Glutamatergic neuron (in vitro differentiated cells): ENCODE measurements around the gene MYPN. TPM values are rescaled to one million over a fixed set of nuclear protein-coding genes. Genes with fewer than 3 reads are reported as not detected.
"Not testable (repeated sequence)": the region's sequence is repeated elsewhere in the genome, so short reads cannot be mapped to it uniquely, and the experiment has no call there.

Experiments
- DNase-seq: peaks from one replicate; pipeline ENCODE4 v3.0.0; 2022
- H3K27ac Mint-ChIP-seq: one replicate; pipeline ENCODE4 v1.8.0; 2020; ENCODE audit warnings: mild to moderate bottlenecking, mixed read lengths, inconsistent platforms; ENCODE audit not compliant: unreplicated experiment
- H3K27me3 Mint-ChIP-seq: one replicate; pipeline ENCODE4 v1.8.0; 2020; ENCODE audit warnings: mild to moderate bottlenecking, moderate library complexity, mixed read lengths, inconsistent platforms; ENCODE audit not compliant: unreplicated experiment
- H3K36me3 Mint-ChIP-seq: one replicate; pipeline ENCODE4 v1.8.0; 2020; ENCODE audit warnings: mild to moderate bottlenecking, mixed read lengths, inconsistent platforms; ENCODE audit not compliant: unreplicated experiment
- H3K4me1 Mint-ChIP-seq: one replicate; pipeline ENCODE4 v1.8.0; 2020; ENCODE audit warnings: mild to moderate bottlenecking, low read depth, mixed read lengths, inconsistent platforms; ENCODE audit not compliant: unreplicated experiment
- H3K4me3 Mint-ChIP-seq: one replicate; pipeline ENCODE4 v1.8.0; 2020; ENCODE audit warnings: mild to moderate bottlenecking, mixed read lengths, inconsistent platforms; ENCODE audit not compliant: unreplicated experiment
- H3K9me3 Mint-ChIP-seq: one replicate; pipeline ENCODE4 v1.8.0; 2020; ENCODE audit warnings: mild to moderate bottlenecking, moderate library complexity, mixed read lengths, inconsistent platforms; ENCODE audit not compliant: unreplicated experiment
- CTCF ChIP-seq: fragments of 200-600 bp; sonication (generic); IDR thresholded peaks from one replicate; pipeline ENCODE4 v1.5.0; 2021; ENCODE audit not compliant: partially characterized antibody, unreplicated experiment
- total RNA-seq: library from RNA; stranded (reverse); fragmentation: NEBNext Ultra II Directional; extraction: Animal tissue kit (Norgen Biotek cat#: 25700); gene quantifications from one replicate; pipeline ENCODE4 v1.2.1, GENCODE V29; 2021; ENCODE audit not compliant: unreplicated experiment

The MYPN gene
- total RNA-seq, 1 donor from 2014 or later = not detected

DNA sequence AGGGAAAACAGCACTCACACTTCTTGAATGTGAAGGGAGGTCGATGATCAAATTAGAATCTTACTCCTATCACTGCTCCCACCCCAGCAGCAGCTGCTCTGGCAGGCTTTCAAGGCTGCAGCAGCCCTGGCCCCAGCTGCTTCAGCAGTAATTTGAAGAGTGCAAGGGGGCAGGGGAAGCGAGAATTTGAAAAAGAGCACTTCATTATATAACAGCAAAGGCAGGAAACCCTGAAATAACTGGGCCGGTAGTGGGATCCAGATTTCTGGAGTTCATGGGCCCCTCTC, 44.9 kb downstream of the MYPN start:
- Mint-ChIP-seq H3K9me3 (peaks cover 3% of the 10 kb centered on the region), H3K27me3 (peaks cover 4% of the 10 kb centered on the region), H3K4me3 (peak overlapping the region; percentile 39), H3K36me3 (no peaks in the 10 kb centered on the region), H3K27ac (peak overlapping the region; percentile 22), H3K4me1 (peaks cover 11% of the 10 kb centered on the region)
- no peak for TF ChIP-seq CTCF
- peak; percentile 64 for DNase-seq

DNA sequence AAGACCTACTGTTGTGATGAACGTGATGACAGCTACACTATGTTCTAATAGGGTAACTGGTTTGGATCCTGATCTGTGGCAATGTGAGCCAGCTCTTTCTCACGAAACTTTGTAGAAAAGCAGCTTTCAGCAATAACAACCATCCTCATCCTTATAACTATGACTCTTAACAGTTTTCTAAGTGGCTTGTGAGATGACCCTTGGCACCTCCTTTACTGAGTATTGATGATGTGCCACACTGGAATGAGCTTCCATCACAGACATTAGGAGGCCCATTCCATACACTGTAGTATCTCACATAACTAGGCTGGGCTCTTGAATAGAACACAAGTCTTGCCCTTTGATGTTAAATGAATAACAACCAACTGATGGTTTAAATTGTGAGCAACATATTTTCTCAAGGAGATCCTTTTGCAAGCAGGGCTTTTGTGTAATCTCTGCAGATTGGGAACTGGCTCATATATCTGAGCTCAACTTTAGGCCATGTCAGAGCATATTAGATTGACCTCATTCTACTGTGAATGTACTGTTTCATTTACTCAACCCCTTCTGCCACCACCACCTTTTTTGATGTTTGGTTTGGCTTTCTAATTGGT, 46.4 kb downstream of the MYPN start:
- no peak overlapping the region for H3K27ac Mint-ChIP-seq
- no peaks in the 10 kb centered on the region for H3K36me3 Mint-ChIP-seq
- DNase-seq = no peak
- H3K27me3 Mint-ChIP-seq = peaks cover 4% of the 10 kb centered on the region
- TF ChIP-seq CTCF = no peak
- peaks cover 11% of the 10 kb centered on the region for H3K4me1 Mint-ChIP-seq
- no peak overlapping the region for H3K4me3 Mint-ChIP-seq
- H3K9me3 Mint-ChIP-seq = peaks cover 3% of the 10 kb centered on the region

- no peak overlapping the region for H3K4me3 Mint-ChIP-seq
- no peak overlapping the region for H3K27ac Mint-ChIP-seq
- peaks cover 11% of the 10 kb centered on the region for H3K4me1 Mint-ChIP-seq
- peaks cover 3% of the 10 kb centered on the region for H3K9me3 Mint-ChIP-seq
- TF ChIP-seq CTCF = peak; percentile 73
- peaks cover 4% of the 10 kb centered on the region for H3K27me3 Mint-ChIP-seq
- H3K36me3 Mint-ChIP-seq = no peaks in the 10 kb centered on the region
- DNase-seq = peak; percentile 62
These were observed 47.3 kb downstream of the MYPN start for GRCh38 chr10:68156373-68157185.

DNA sequence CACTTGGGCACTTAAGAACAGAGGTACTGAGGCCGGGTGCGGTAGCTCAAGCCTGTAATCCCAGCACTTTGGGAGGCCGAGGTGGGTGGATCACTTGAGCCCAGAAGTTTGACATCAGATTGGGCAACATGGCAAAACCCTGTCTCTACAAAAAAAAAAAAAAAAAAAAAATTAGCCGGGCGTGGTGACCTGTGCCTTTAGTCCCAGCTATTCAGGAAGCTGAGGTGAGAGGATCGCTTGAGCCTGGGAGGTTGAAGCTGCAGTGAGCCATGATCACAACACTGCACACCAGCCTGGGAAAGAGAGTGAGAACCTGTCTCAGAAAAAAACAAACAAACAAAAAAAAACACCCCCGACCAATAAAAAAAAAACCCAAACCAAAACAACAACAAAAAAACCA, 48.2 kb downstream of the MYPN start:
- not testable (repeated sequence) for H3K9me3 Mint-ChIP-seq, H3K4me3 Mint-ChIP-seq, DNase-seq, H3K36me3 Mint-ChIP-seq, H3K27me3 Mint-ChIP-seq
- Mint-ChIP-seq H3K27ac (peak overlapping the region; percentile 22), H3K4me1 (peaks cover 11% of the 10 kb centered on the region)

DNA sequence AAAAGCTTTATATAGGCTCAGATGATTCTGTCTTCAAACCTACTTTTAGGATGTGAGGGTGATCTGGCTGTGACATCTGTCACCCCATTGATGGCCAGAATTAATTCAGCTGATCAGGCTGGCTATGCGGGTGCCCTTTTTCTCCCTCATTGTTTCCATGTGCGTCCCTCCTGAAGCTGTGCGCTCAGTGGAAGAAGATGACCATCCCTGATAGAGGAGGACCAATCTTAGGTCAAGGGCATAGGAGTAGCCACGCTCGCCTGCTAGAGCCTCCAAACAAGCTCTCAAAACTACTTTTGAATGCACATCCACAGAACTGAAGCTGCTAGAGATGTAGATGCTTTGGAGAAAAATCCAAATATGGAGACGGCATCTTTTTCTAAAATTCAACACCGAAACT, 48.7 kb downstream of the MYPN start:
- no peak for DNase-seq
- Mint-ChIP-seq H3K4me1 (peaks cover 11% of the 10 kb centered on the region), H3K4me3 (no peak overlapping the region), H3K36me3 (no peaks in the 10 kb centered on the region), H3K27me3 (peaks cover 4% of the 10 kb centered on the region), H3K27ac (no peak overlapping the region), H3K9me3 (peaks cover 3% of the 10 kb centered on the region)
- TF ChIP-seq CTCF = no peak
